ENCODE data around the gene PRRT2. TPM values are rescaled to one million over a fixed set of nuclear protein-coding genes. Genes with fewer than 3 reads are reported as not detected.

The PRRT2 gene
- total RNA-seq, 3 donors from 2014 or later, result 2.9 to 3.9 (median 3.5) TPM

DNA sequence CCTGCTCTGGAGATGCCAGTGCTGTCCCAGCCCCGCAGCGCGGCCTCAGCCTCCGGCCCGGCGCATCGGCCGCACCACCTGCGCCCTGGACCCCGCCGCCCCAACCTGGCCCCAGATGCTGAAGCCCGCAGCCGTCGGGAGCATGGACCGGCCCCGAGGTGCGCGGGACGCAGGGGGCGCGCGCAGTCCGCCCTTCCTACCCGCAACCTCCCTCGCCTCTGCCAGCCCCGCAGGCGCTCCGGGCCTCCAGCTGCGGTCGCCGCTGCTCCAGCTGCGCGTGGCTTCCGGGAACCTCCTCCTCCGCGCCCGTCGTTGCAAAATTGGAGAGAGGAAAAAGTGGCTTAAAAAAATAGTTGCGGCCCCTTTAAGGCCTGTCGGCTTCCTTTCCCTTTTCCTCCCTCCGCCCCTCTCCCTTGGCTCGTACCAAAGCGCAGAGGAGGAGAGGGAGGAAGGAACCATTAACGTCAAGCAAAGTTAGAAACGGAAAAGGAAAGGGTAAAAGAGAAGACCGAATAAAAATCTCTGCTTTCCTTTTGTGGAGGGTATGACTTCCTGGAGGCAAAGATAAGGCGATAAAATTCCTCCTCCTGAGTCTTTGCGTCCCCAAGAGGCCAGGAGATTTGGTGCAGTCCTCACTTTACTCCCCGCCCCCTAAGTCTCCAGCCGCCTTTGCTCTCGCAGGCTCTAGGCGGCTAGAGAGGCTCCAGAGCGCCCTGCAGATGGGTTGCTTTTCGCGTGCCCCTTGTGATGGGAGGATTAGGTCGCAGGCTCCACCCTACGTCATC is 51.1 kb downstream of the PRRT2 start, which contains the start of gene CDIPT:
TSS of gene CDIPT (minus strand) at position 343 of the 785 bp plus-strand sequence. CDS start 369 bp downstream, outside the sequence.
- H3K4me3 ChIP-seq, result peak within 1 kb of the TSS; percentile 68 to 97 (median 95)
- intact Hi-C loops (cut with DNase I; ENCODE audit: low total_unique reads), result loop anchor here (10.0 kb wide), 2 partner anchors 58 to 152 kb away; partner anchors contain the start of genes DOC2A and MAZ
- TF ChIP-seq POLR2AphosphoS5 (IDR thresholded peaks at IDR 0.05) (peak; percentile 73 to 91 (median 78)), POLR2A (IDR thresholded peaks at IDR 0.05) (no peak)
- TF ChIP-seq, protein P1, sequence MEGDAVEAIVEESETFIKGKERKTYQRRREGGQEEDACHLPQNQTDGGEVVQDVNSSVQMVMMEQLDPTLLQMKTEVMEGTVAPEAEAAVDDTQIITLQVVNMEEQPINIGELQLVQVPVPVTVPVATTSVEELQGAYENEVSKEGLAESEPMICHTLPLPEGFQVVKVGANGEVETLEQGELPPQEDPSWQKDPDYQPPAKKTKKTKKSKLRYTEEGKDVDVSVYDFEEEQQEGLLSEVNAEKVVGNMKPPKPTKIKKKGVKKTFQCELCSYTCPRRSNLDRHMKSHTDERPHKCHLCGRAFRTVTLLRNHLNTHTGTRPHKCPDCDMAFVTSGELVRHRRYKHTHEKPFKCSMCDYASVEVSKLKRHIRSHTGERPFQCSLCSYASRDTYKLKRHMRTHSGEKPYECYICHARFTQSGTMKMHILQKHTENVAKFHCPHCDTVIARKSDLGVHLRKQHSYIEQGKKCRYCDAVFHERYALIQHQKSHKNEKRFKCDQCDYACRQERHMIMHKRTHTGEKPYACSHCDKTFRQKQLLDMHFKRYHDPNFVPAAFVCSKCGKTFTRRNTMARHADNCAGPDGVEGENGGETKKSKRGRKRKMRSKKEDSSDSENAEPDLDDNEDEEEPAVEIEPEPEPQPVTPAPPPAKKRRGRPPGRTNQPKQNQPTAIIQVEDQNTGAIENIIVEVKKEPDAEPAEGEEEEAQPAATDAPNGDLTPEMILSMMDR (IDR thresholded peaks at IDR 0.05), result peak; percentile 79 to 83 (median 81)
- H3K4me1 ChIP-seq, result peaks cover 3 to 10% of the 10 kb centered on the region in 2 donors
- no peaks in the 10 kb centered on the region for H3K36me3 ChIP-seq
- DNase-seq (ENCODE audit: low spot score in 2 of 2), result peak; percentile 87 to 89
- no peaks in the 10 kb centered on the region for H3K9me3 ChIP-seq
- no peaks in the 10 kb centered on the region for H3K27me3 ChIP-seq
- H3K27ac ChIP-seq, result peak within 1 kb of the TSS; percentile 90 to 92

DNA sequence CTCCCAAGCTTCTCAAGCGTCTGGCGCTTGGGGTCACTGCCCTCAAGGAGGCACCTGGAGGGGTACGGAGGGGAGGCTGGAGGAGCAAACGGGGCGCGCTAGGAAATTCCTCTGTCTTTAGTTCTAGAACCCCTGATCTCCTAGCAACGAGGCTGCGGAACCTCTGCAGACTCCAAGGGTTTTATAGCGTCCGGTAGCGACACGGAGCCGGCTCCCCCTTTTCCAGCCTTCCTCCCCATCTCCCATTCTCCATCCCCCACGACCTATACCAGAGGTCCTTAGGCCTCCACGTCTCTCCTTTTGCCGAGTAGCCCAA is 51.6 kb downstream of the PRRT2 start:
- intact Hi-C loops (cut with DNase I; ENCODE audit: low total_unique reads), result loop anchor here (10.0 kb wide), 2 partner anchors 59 to 151 kb away; partner anchors contain the start of genes DOC2A and MAZ
- peaks cover 3 to 10% of the 10 kb centered on the region in 2 donors for H3K4me1 ChIP-seq
- H3K27ac ChIP-seq, result peak overlapping the region in 1 of 2 donors; percentile 92
- H3K9me3 ChIP-seq, result no peaks in the 10 kb centered on the region
- peak overlapping the region in 2 of 3 donors; percentile 68 to 95 for H3K4me3 ChIP-seq
- no peaks in the 10 kb centered on the region for H3K27me3 ChIP-seq
- no peak for DNase-seq (ENCODE audit: low spot score in 2 of 2)
- H3K36me3 ChIP-seq, result no peaks in the 10 kb centered on the region
- TF ChIP-seq, protein P1 (IDR thresholded peaks at IDR 0.05), result peak in 1 of 3 donors; percentile 30
- TF ChIP-seq POLR2AphosphoS5 (IDR thresholded peaks at IDR 0.05), result no peak

DNA sequence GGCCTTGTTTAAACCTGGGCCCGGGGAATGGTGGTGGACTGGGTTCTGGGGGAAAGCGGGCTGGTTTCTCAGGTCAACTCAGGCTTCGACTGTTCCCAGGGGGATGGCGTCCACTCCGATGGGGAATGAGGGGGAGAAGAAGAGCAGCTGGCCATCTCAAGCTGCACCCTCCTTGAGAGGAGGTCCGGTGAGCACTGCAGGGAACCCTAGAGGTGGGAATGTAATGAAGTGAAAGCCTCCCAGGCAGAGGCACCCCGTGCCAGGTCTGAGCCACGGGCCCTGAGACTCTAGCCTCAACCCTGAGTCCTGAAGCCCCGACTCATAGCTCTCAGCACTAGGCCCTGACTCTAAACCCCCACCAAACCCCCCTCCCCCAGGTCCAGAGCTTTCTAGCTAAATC is 52.2 kb downstream of the PRRT2 start:
- Histone ChIP-seq H3K4me3 (no peak overlapping the region), H3K9me3 (no peaks in the 10 kb centered on the region), H3K36me3 (no peaks in the 10 kb centered on the region), H3K4me1 (peaks cover 3 to 10% of the 10 kb centered on the region in 2 donors), H3K27ac (no peak overlapping the region), H3K27me3 (no peaks in the 10 kb centered on the region)
- no peak for TF ChIP-seq POLR2AphosphoS5 (IDR thresholded peaks at IDR 0.05)
- TF ChIP-seq POLR2A (IDR thresholded peaks at IDR 0.05), result no peak
- TF ChIP-seq, protein P1 (IDR thresholded peaks at IDR 0.05), result no peak
- intact Hi-C loops (cut with DNase I; ENCODE audit: low total_unique reads), result loop anchor here (10.0 kb wide), 2 partner anchors 59 to 151 kb away; partner anchors contain the start of genes DOC2A and MAZ
- no peak for DNase-seq (ENCODE audit: low spot score in 2 of 2)

Other genes with a start within 250 kb of the PRRT2 start
- 1 to 10 TPM; 1.4 to 5.1 (median 2.3) TPM for gene SPN, start 148.9 kb upstream of the PRRT2 start, total RNA-seq
- gene QPRT, start 133.0 kb upstream of the PRRT2 start, total RNA-seq, result 10 to 100 TPM in 1 of 3 donors, 1 to 10 TPM in 2; 2.4 to 13.3 (median 9.5) TPM
- 1 to 10 TPM in 2 of 3 donors, under 1 TPM in 1; 0.66 to 2.1 (median 1.8) TPM for gene C16orf54, start 66.2 kb upstream of the PRRT2 start, total RNA-seq
- gene ZG16, start 33.9 kb upstream of the PRRT2 start, total RNA-seq, result under 1 TPM in 1 of 3 donors, not detected in 2; 0.33 TPM
- gene KIF22, start 21.4 kb upstream of the PRRT2 start, total RNA-seq, result 10 to 100 TPM; 16.3 to 50.2 (median 22.3) TPM
- 10 to 100 TPM; 49.3 to 61.9 (median 60.0) TPM for gene MAZ, start 5.7 kb upstream of the PRRT2 start, total RNA-seq
- 10 to 100 TPM; 26.6 to 40.5 (median 29.8) TPM for gene PAGR1, start 4.0 kb downstream of the PRRT2 start, total RNA-seq
- 100 to 1,000 TPM in 1 of 3 donors, 10 to 100 TPM in 2; 78.1 to 132 (median 99.7) TPM for gene MVP, start 8.3 kb downstream of the PRRT2 start, total RNA-seq
- gene CDIPT, start 51.0 kb downstream of the PRRT2 start, total RNA-seq, result 100 to 1,000 TPM; 102 to 119 (median 117) TPM
- gene SEZ6L2, start 87.4 kb downstream of the PRRT2 start, total RNA-seq, result 1 to 10 TPM in 2 of 3 donors, under 1 TPM in 1; 0.16 to 7.2 (median 5.0) TPM
- gene ASPHD1, start 88.3 kb downstream of the PRRT2 start, total RNA-seq, result 1 to 10 TPM in 2 of 3 donors, not detected in 1; 1.3 to 2.5 TPM
- 10 to 100 TPM; 14.3 to 20.5 (median 18.7) TPM for gene KCTD13, start 114.0 kb downstream of the PRRT2 start, total RNA-seq
- 100 to 1,000 TPM; 111 to 135 (median 128) TPM for gene TMEM219, start 149.9 kb downstream of the PRRT2 start, total RNA-seq
- 10 to 100 TPM; 31.8 to 51.1 (median 37.3) TPM for gene TAOK2, start 161.7 kb downstream of the PRRT2 start, total RNA-seq
- gene HIRIP3, start 183.4 kb downstream of the PRRT2 start, total RNA-seq, result 10 to 100 TPM; 10.5 to 18.2 (median 15.5) TPM
- gene INO80E, start 184.0 kb downstream of the PRRT2 start, total RNA-seq, result 10 to 100 TPM; 31.8 to 39.7 (median 38.6) TPM
- gene DOC2A, start 198.8 kb downstream of the PRRT2 start, total RNA-seq, result 1 to 10 TPM in 2 of 3 donors, under 1 TPM in 1; 0.48 to 4.5 (median 2.3) TPM
- not detected for gene C16orf92, start 211.0 kb downstream of the PRRT2 start, total RNA-seq
- under 1 TPM in 1 of 3 donors, not detected in 2; 0.29 TPM for gene TLCD3B, start 219.1 kb downstream of the PRRT2 start, total RNA-seq

Measured in breast epithelium (tissue), 4 donors.